KBM-7 (cell line): ENCODE data around the gene CRYGN.

Experiments
- DNase-seq: peaks from one replicate; pipeline ENCODE4 v3.0.0-alpha.2; 2015
- in situ Hi-C: fragments of 300-500 bp; cut with MboI; formaldehyde crosslinking; loops from 2 replicates; pipeline ENCODE4 v1.14.3; 2020; ENCODE audit warnings: low sequenced_read_pairs, low pct_unique_long_range_greater_than_20kb, mixed read lengths

Gene CRYGN

GRCh38 chr7:151398446-151399304 is 41.3 kb downstream of the CRYGN start:
- in situ Hi-C loops = no loop called here

GRCh38 chr7:151397026-151397425 is 42.9 kb downstream of the CRYGN start:
- in situ Hi-C loops = no loop called here

More at GRCh38 chr7:151398446-151399304, 41.3 kb downstream of the CRYGN start:
- no peak for DNase-seq

GRCh38 chr7:151396328-151396970 is 43.5 kb downstream of the CRYGN start:
- DNase-seq = no peak
- in situ Hi-C loops = no loop called here

More at GRCh38 chr7:151397026-151397425, 42.9 kb downstream of the CRYGN start:
- no peak for DNase-seq

GRCh38 chr7:151395036-151395367 is 44.9 kb downstream of the CRYGN start:
- in situ Hi-C loops = no loop called here
- no peak for DNase-seq

GRCh38 chr7:151394076-151395035 is 45.6 kb downstream of the CRYGN start:
- in situ Hi-C loops = no loop called here
- DNase-seq = no peak

- DNase-seq = peak; percentile 24
- in situ Hi-C loops = no loop called here
Measured at GRCh38 chr7:151393031-151393977, 46.6 kb downstream of the CRYGN start.

GRCh38 chr7:151392426-151392825 is 47.5 kb downstream of the CRYGN start:
- in situ Hi-C loops = no loop called here
- DNase-seq = no peak

GRCh38 chr7:151392002-151392401 is 47.9 kb downstream of the CRYGN start:
- DNase-seq = no peak
- in situ Hi-C loops = no loop called here

- in situ Hi-C loops = no loop called here
Measured at GRCh38 chr7:151391358-151391730, 48.6 kb downstream of the CRYGN start.

GRCh38 chr7:151390598-151391357 is 49.2 kb downstream of the CRYGN start:
- in situ Hi-C loops = no loop called here
- DNase-seq = no peak

More at GRCh38 chr7:151391358-151391730, 48.6 kb downstream of the CRYGN start:
- DNase-seq = no peak

GRCh38 chr7:151389768-151390597 is 50.0 kb downstream of the CRYGN start:
- in situ Hi-C loops = no loop called here

GRCh38 chr7:151389096-151389767 is 50.7 kb downstream of the CRYGN start:
- no peak for DNase-seq
- in situ Hi-C loops = no loop called here

More at GRCh38 chr7:151389768-151390597, 50.0 kb downstream of the CRYGN start:
- no peak for DNase-seq

GRCh38 chr7:151388430-151388829 is 51.5 kb downstream of the CRYGN start:
- DNase-seq = no peak
- in situ Hi-C loops = no loop called here

GRCh38 chr7:151388007-151388297 is 52.0 kb downstream of the CRYGN start:
- DNase-seq = no peak
- in situ Hi-C loops = no loop called here

- in situ Hi-C loops = no loop called here
- DNase-seq = no peak
Measured at GRCh38 chr7:151387161-151388006, 52.6 kb downstream of the CRYGN start.
